ENCODE results near the gene TEX14. TPM values are rescaled to one million over a fixed set of nuclear protein-coding genes. Genes with fewer than 3 reads are reported as not detected.

Gene TEX14
- total and polyA plus RNA-seq, 10 of the 15 experiments (the other 5 are each of a cell fraction or from before 2014, with no cell fraction given) = 0.15 to 1.3 (median 0.66) TPM

- WGBS (ENCODE audit: insufficient coverage, insufficient replicate concordance, low lambda C conversion rate, missing lambda C conversion rate) = 95% methylated on average over 13 of the region's 13 CpGs
- no TSS peak for BruUV-seq (replicated peaks)
- intact Hi-C loops (cut with micrococcal nuclease; ENCODE audit: unreplicated experiment) (no loop called here), in situ Hi-C loops (cut with MboI) (no loop called here)
- no peak for ATAC-seq
- H3K9ac ChIP-seq (ENCODE audit: control insufficient read depth, insufficient read depth, low read length) = no peak overlapping the region
- H3K4me3 ChIP-seq = no peak overlapping the region
- no peaks in the 10 kb centered on the region; the same call in 1 of the 2 replicates for H4K20me1 ChIP-seq (ENCODE audit: control insufficient read depth, insufficient read depth)
- H3K4me2 ChIP-seq (ENCODE audit: control insufficient read depth, insufficient read depth) = no peak overlapping the region
- SMC1A ChIA-PET (ENCODE audit: uncharacterized antibody, unreplicated experiment) = interaction anchor here (0.6 kb wide), 1 partner anchor 192 kb away, joined by 3 read pairs; no protein-coding TSS in a partner anchor
- peaks cover 24% of the 10 kb centered on the region for H3K4me1 ChIP-seq (ENCODE audit: control insufficient read depth, insufficient read depth, low read length)
- H3K27me3 ChIP-seq (replicated peaks in 1 of 2; ENCODE audit: control insufficient read depth in 2 of 2, insufficient read depth in 2 of 2, low read length in 1 of 2) = no peaks in the 10 kb centered on the region
- CTCF ChIA-PET = interaction anchor here (1.4 kb wide), 1 partner anchor 190 kb away, joined by 4 read pairs; no protein-coding TSS in a partner anchor
- RAD21 ChIA-PET (ENCODE audit: unreplicated experiment) = interaction anchor here (1.1 kb wide), 1 partner anchor 163 kb away, joined by 3 read pairs; no protein-coding TSS in a partner anchor
- H3K36me3 ChIP-seq (ENCODE audit: control insufficient read depth in 2 of 2, insufficient read depth in 2 of 2, low read length in 1 of 2) = peaks cover 37 to 66% of the 10 kb centered on the region in 2 experiments
- no peak overlapping the region for H3K27ac ChIP-seq (ENCODE audit: control insufficient read depth, insufficient read depth)
- no peak for DNase-seq (ENCODE audit: low read depth, low spot score)
- no peaks in the 10 kb centered on the region; the same call in 2 of the 3 replicates for H3K9me3 ChIP-seq (replicated peaks; ENCODE audit: control insufficient read depth, insufficient read depth, low read length)
- FAIRE-seq = no peak
- H3K79me2 ChIP-seq (ENCODE audit: control insufficient read depth, insufficient read depth, low read length) = peaks cover 18% of the 10 kb centered on the region
- TF ChIP-seq HCFC1 (IDR thresholded peaks at IDR 0.05; ENCODE audit: low read length) = no peak
- no peak for TF ChIP-seq CHD1 (IDR thresholded peaks at IDR 0.05; ENCODE audit: low read depth, low read length)
- no peak for TF ChIP-seq ZNF24 (IDR thresholded peaks at IDR 0.05)
- no peak for TF ChIP-seq STAT3 (IDR thresholded peaks at IDR 0.05; ENCODE audit: low read depth, low read length)
- no peak for TF ChIP-seq HDAC6 (IDR thresholded peaks at IDR 0.05; ENCODE audit: unreplicated experiment)
- TF ChIP-seq RBBP5 (conservative IDR thresholded peaks at IDR 0.05) = no peak
- no peak for TF ChIP-seq MEF2A (IDR thresholded peaks at IDR 0.05; ENCODE audit: insufficient read depth, low read depth, low read length)
- TF ChIP-seq YY1 (IDR thresholded peaks at IDR 0.05; ENCODE audit: low read depth, low read length) = no peak
- POLR2A ChIA-PET = interaction anchor here (0.6 kb wide), 1 partner anchor 185 kb away, joined by 3 read pairs; the partner anchor contains the start of gene RAD51C
- H2AFZ ChIP-seq (ENCODE audit: control insufficient read depth, low read depth, low read length) = no peak overlapping the region
Measured at GRCh38 chr17:58507123-58507634, 184.7 kb downstream of the TEX14 start.

Small RNA genes lying within 50 kb of the gene (small RNA-seq; reads per million reads assigned to genes)
- gene AC011195.1 (not detected), gene RF00012 (not detected), gene RNU1-108P (1.8 reads per million, percentile 57 among the genes with 10 or more reads in this experiment), gene RNU1-52P (0.12 reads per million), gene RNU1-85P (30.0 reads per million, percentile 98 among the genes with 10 or more reads in this experiment)

Other genes starting within 250 kb of the TEX14 start
- gene HSF5, start 203.6 kb downstream of the TEX14 start, total RNA-seq (2014; rRNA removed) = 0.11 TPM in 1 of 2 replicates, not detected in the other
- 0.04 and 0.09 TPM in 2 replicates for gene HSF5, start 203.6 kb downstream of the TEX14 start, total RNA-seq (2014; rRNA removed; fragmentation: Illumina TruSeq; extraction: Trizol)
- gene HSF5, start 203.6 kb downstream of the TEX14 start, total RNA-seq (2021) = 0.13 and 0.18 TPM in 2 replicates
- not detected in 2 replicates for gene HSF5, start 203.6 kb downstream of the TEX14 start, polyA plus RNA-seq (2011; rRNA removed)
- 0.12 and 0.14 TPM in 2 replicates for gene HSF5, start 203.6 kb downstream of the TEX14 start, polyA plus RNA-seq (2014; fragmentation: Illumina TruSeq; extraction: Trizol)
- gene HSF5, start 203.6 kb downstream of the TEX14 start, polyA plus RNA-seq (2014; fragmentation: Nextera tagmentation; extraction: Ambion mirVana) = under 1 TPM; 0.02 to 0.04 TPM
- 0.03 and 0.08 TPM in 2 replicates for gene HSF5, start 203.6 kb downstream of the TEX14 start, polyA plus RNA-seq (2014; rRNA removed)
- gene HSF5, start 203.6 kb downstream of the TEX14 start, polyA plus RNA-seq (2016; fragmentation: Nextera tagmentation; extraction: Ambion mirVana) = not detected
- 81.1 and 83.1 TPM in 2 replicates for gene MTMR4, start 177.4 kb downstream of the TEX14 start, total RNA-seq (2014; rRNA removed)
- gene MTMR4, start 177.4 kb downstream of the TEX14 start, total RNA-seq (2014; rRNA removed; fragmentation: Illumina TruSeq; extraction: Trizol) = 51.5 and 52.3 TPM in 2 replicates
- 87.2 and 87.6 TPM in 2 replicates for gene MTMR4, start 177.4 kb downstream of the TEX14 start, total RNA-seq (2021)
- 92.3 and 127 TPM in 2 replicates for gene MTMR4, start 177.4 kb downstream of the TEX14 start, polyA plus RNA-seq (2011; rRNA removed)
- gene MTMR4, start 177.4 kb downstream of the TEX14 start, polyA plus RNA-seq (2014; fragmentation: Illumina TruSeq; extraction: Trizol) = 52.0 and 54.2 TPM in 2 replicates
- gene MTMR4, start 177.4 kb downstream of the TEX14 start, polyA plus RNA-seq (2014; fragmentation: Nextera tagmentation; extraction: Ambion mirVana) = 10 to 100 TPM; 12.8 to 15.3 TPM
- 62.4 TPM in 2 replicates for gene MTMR4, start 177.4 kb downstream of the TEX14 start, polyA plus RNA-seq (2014; rRNA removed)
- gene MTMR4, start 177.4 kb downstream of the TEX14 start, polyA plus RNA-seq (2016; fragmentation: Nextera tagmentation; extraction: Ambion mirVana) = 10 to 100 TPM; 42.0 to 47.9 TPM
- gene RAD51C, start 557 bp upstream of the TEX14 start, total RNA-seq (2014; rRNA removed) = 59.6 and 71.1 TPM in 2 replicates
- gene RAD51C, start 557 bp upstream of the TEX14 start, total RNA-seq (2014; rRNA removed; fragmentation: Illumina TruSeq; extraction: Trizol) = 85.0 and 85.4 TPM in 2 replicates
- 70.4 and 73.0 TPM in 2 replicates for gene RAD51C, start 557 bp upstream of the TEX14 start, total RNA-seq (2021)
- 111 and 156 TPM in 2 replicates for gene RAD51C, start 557 bp upstream of the TEX14 start, polyA plus RNA-seq (2011; rRNA removed)
- gene RAD51C, start 557 bp upstream of the TEX14 start, polyA plus RNA-seq (2014; fragmentation: Illumina TruSeq; extraction: Trizol) = 102 and 148 TPM in 2 replicates
- gene RAD51C, start 557 bp upstream of the TEX14 start, polyA plus RNA-seq (2014; fragmentation: Nextera tagmentation; extraction: Ambion mirVana) = 100 to 1,000 TPM; 229 to 240 TPM
- gene RAD51C, start 557 bp upstream of the TEX14 start, polyA plus RNA-seq (2014; rRNA removed) = 83.2 and 92.5 TPM in 2 replicates
- 100 to 1,000 TPM; 266 to 267 TPM for gene RAD51C, start 557 bp upstream of the TEX14 start, polyA plus RNA-seq (2016; fragmentation: Nextera tagmentation; extraction: Ambion mirVana)
- 0.23 and 0.33 TPM in 2 replicates for gene PPM1E, start 63.8 kb upstream of the TEX14 start, total RNA-seq (2014; rRNA removed)
- 0.18 TPM in 2 replicates for gene PPM1E, start 63.8 kb upstream of the TEX14 start, total RNA-seq (2014; rRNA removed; fragmentation: Illumina TruSeq; extraction: Trizol)
- 0.21 and 0.28 TPM in 2 replicates for gene PPM1E, start 63.8 kb upstream of the TEX14 start, total RNA-seq (2021)
- 0.07 TPM in 2 replicates for gene PPM1E, start 63.8 kb upstream of the TEX14 start, polyA plus RNA-seq (2011; rRNA removed)
- 0.13 and 0.22 TPM in 2 replicates for gene PPM1E, start 63.8 kb upstream of the TEX14 start, polyA plus RNA-seq (2014; fragmentation: Illumina TruSeq; extraction: Trizol)
- under 1 TPM; 0.07 to 0.08 TPM for gene PPM1E, start 63.8 kb upstream of the TEX14 start, polyA plus RNA-seq (2014; fragmentation: Nextera tagmentation; extraction: Ambion mirVana)
- 0.10 and 0.14 TPM in 2 replicates for gene PPM1E, start 63.8 kb upstream of the TEX14 start, polyA plus RNA-seq (2014; rRNA removed)
- gene PPM1E, start 63.8 kb upstream of the TEX14 start, polyA plus RNA-seq (2016; fragmentation: Nextera tagmentation; extraction: Ambion mirVana) = under 1 TPM; 0.13 to 0.24 TPM

Data from GM12878 (cell line).